Measurements from ENCODE around the gene GDPD4.

The GDPD4 gene

DNA sequence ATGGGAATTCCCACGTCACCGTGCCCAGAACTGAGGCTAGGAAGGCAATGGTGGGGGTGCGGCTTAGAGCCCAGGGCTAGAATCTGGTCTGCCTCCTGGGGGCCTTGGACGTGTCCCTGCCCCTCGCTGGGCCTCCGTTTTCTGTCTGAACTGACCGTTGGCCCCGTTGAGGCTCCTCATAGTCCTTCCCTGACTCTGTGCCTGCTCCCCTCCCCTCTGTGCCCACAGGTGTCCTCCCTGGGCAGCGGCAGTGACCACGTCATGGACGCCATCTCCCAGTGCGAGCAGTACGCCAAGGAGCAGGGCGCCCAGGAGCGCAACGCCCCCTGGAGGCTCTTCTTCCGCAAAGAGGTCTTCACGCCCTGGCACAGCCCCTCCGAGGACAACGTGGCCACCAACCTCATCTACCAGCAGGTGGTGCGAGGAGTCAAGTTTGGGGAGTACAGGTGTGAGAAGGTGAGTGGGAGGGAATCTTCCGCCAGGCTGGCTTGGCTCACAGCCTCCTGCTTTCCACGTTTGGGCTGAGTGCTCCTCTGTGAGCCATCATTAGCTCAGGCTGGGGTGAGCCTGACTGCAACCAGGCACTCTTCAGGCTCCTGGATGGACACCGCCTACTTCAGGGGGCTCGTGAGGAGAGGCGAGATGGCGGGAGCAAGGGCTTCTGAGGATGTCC lies 109.5 kb downstream of the GDPD4 start (continued):
- TF ChIP-seq ZNF138 (tag by site-specific recombination; IDR thresholded peaks at IDR 0.05; ENCODE audit: borderline replicate concordance) (no peak), ZNF184 (tag by site-specific recombination; IDR thresholded peaks at IDR 0.05) (no peak), ZNF148 (tag by site-specific recombination; IDR thresholded peaks at IDR 0.05; ENCODE audit: borderline replicate concordance) (no peak), ZNF433 (tag by site-specific recombination; IDR thresholded peaks at IDR 0.05; ENCODE audit: low read depth) (no peak), ZNF394 (tag by site-specific recombination; IDR thresholded peaks at IDR 0.05; ENCODE audit: borderline replicate concordance) (0 out of 2 replicates have a peak, but pooled peaks have one; percentile 17), ZEB2 (tag by site-specific recombination; IDR thresholded peaks at IDR 0.05) (peak; percentile 86), OSR2 (tag by site-specific recombination; IDR thresholded peaks at IDR 0.05) (no peak), SALL2 (tag by site-specific recombination; IDR thresholded peaks at IDR 0.05; ENCODE audit: borderline replicate concordance) (no peak), ZNF221 (tag by site-specific recombination; IDR thresholded peaks at IDR 0.05; ENCODE audit: borderline replicate concordance) (no peak), ZNF23 (tag by site-specific recombination; IDR thresholded peaks at IDR 0.05; ENCODE audit: borderline replicate concordance) (no peak), ZBTB8A (tag by site-specific recombination; IDR thresholded peaks at IDR 0.05) (peak; percentile 89), ZNF350 (tag by site-specific recombination; IDR thresholded peaks at IDR 0.05) (no peak), HOXC10 (CRISPR knock-in tag; IDR thresholded peaks at IDR 0.05) (no peak), HOXD13 (CRISPR knock-in tag; IDR thresholded peaks at IDR 0.05; ENCODE audit: borderline replicate concordance) (no peak), ZNF747 (tag by site-specific recombination; IDR thresholded peaks at IDR 0.05) (no peak), ZSCAN16 (tag by site-specific recombination; IDR thresholded peaks at IDR 0.05) (no peak), ZNF2 (tag by site-specific recombination; IDR thresholded peaks at IDR 0.05) (peak; percentile 97), ZNF202 (tag by site-specific recombination; IDR thresholded peaks at IDR 0.05; ENCODE audit: borderline replicate concordance) (no peak), ZNF571 (tag by site-specific recombination; IDR thresholded peaks at IDR 0.05) (no peak), ZNF266 (tag by site-specific recombination; IDR thresholded peaks at IDR 0.05; ENCODE audit: low read depth) (no peak), ZNF560 (tag by site-specific recombination; IDR thresholded peaks at IDR 0.05; ENCODE audit: borderline replicate concordance) (no peak), ZNF777 (tag by site-specific recombination; IDR thresholded peaks at IDR 0.05; ENCODE audit: borderline replicate concordance) (peak; percentile 73; the same call in 1 of the 2 replicates), ZNF423 (tag by site-specific recombination; IDR thresholded peaks at IDR 0.05) (peak; percentile 75; the same call in 1 of the 2 replicates), ZNF701 (tag by site-specific recombination; IDR thresholded peaks at IDR 0.05) (no peak), ZNF791 (tag by site-specific recombination; IDR thresholded peaks at IDR 0.05) (no peak), SCRT2 (tag by site-specific recombination; IDR thresholded peaks at IDR 0.05) (peak; percentile 98)
- TF ChIP-seq, protein P1, sequence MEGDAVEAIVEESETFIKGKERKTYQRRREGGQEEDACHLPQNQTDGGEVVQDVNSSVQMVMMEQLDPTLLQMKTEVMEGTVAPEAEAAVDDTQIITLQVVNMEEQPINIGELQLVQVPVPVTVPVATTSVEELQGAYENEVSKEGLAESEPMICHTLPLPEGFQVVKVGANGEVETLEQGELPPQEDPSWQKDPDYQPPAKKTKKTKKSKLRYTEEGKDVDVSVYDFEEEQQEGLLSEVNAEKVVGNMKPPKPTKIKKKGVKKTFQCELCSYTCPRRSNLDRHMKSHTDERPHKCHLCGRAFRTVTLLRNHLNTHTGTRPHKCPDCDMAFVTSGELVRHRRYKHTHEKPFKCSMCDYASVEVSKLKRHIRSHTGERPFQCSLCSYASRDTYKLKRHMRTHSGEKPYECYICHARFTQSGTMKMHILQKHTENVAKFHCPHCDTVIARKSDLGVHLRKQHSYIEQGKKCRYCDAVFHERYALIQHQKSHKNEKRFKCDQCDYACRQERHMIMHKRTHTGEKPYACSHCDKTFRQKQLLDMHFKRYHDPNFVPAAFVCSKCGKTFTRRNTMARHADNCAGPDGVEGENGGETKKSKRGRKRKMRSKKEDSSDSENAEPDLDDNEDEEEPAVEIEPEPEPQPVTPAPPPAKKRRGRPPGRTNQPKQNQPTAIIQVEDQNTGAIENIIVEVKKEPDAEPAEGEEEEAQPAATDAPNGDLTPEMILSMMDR (tag by site-specific recombination; IDR thresholded peaks at IDR 0.05) = peak; percentile 99
- TF ChIP-seq, protein P2, sequence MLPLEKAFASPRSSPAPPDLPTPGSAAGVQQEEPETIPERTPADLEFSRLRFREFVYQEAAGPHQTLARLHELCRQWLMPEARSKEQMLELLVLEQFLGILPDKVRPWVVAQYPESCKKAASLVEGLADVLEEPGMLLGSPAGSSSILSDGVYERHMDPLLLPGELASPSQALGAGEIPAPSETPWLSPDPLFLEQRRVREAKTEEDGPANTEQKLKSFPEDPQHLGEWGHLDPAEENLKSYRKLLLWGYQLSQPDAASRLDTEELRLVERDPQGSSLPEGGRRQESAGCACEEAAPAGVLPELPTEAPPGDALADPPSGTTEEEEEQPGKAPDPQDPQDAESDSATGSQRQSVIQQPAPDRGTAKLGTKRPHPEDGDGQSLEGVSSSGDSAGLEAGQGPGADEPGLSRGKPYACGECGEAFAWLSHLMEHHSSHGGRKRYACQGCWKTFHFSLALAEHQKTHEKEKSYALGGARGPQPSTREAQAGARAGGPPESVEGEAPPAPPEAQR (tag by site-specific recombination; IDR thresholded peaks at IDR 0.05) = no peak
- TF ChIP-seq, protein P3, sequence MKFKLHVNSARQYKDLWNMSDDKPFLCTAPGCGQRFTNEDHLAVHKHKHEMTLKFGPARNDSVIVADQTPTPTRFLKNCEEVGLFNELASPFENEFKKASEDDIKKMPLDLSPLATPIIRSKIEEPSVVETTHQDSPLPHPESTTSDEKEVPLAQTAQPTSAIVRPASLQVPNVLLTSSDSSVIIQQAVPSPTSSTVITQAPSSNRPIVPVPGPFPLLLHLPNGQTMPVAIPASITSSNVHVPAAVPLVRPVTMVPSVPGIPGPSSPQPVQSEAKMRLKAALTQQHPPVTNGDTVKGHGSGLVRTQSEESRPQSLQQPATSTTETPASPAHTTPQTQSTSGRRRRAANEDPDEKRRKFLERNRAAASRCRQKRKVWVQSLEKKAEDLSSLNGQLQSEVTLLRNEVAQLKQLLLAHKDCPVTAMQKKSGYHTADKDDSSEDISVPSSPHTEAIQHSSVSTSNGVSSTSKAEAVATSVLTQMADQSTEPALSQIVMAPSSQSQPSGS (tag by site-specific recombination; IDR thresholded peaks at IDR 0.05; ENCODE audit: low read depth) = 0 out of 2 replicates have a peak, but pooled peaks have one; percentile 14
- TF ChIP-seq, protein P4, sequence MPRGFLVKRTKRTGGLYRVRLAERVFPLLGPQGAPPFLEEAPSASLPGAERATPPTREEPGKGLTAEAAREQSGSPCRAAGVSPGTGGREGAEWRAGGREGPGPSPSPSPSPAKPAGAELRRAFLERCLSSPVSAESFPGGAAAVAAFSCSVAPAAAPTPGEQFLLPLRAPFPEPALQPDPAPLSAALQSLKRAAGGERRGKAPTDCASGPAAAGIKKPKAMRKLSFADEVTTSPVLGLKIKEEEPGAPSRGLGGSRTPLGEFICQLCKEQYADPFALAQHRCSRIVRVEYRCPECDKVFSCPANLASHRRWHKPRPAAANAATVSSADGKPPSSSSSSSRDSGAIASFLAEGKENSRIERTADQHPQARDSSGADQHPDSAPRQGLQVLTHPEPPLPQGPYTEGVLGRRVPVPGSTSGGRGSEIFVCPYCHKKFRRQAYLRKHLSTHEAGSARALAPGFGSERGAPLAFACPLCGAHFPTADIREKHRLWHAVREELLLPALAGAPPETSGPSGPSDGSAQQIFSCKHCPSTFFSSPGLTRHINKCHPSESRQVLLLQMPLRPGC (tag by site-specific recombination; IDR thresholded peaks at IDR 0.05) = no peak

All from HEK293 (cell line).